Uterus (tissue), 2 donors: Measurements from ENCODE around the gene PTGES.

Experiments
- POLR2A ChIP-seq, 2 donors: fragments of 450-650 bp; IDR thresholded peaks; one replicate each; pipeline ENCODE4 v1.6.1; 2016; ENCODE audit warnings: antibody characterized with exemption in 2 of 2, mild to moderate bottlenecking in 1 of 2, moderate library complexity in 1 of 2
- TF ChIP-seq, protein P1 (sequence below), 4 experiments: fragments of 200-600 bp in 2 of 4; fragments of 450-650 bp in 2 of 4; sonication (generic) in 2 of 4; IDR thresholded peaks; one replicate each; pipeline ENCODE4 v1.5.1; 2016 to 2019; ENCODE audit warnings: antibody characterized with exemption in 4 of 4, mild to moderate bottlenecking in 2 of 4, moderate library complexity in 1 of 4

DNA sequence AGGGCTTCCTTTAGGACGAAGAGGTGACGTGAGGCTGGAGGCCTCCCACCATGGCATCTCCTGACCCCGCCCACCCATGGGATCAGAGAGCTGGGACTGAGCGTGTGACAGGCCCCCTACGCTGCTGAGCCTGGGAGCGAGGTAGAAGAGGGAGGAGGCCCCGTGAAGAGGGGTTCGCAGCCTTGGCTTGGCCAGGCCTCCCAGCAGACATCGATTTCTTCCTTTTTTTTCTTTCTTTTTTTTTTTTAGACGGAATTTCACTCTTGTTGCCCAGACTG lies 39.5 kb downstream of the PTGES start:
- TF ChIP-seq, protein P1, sequence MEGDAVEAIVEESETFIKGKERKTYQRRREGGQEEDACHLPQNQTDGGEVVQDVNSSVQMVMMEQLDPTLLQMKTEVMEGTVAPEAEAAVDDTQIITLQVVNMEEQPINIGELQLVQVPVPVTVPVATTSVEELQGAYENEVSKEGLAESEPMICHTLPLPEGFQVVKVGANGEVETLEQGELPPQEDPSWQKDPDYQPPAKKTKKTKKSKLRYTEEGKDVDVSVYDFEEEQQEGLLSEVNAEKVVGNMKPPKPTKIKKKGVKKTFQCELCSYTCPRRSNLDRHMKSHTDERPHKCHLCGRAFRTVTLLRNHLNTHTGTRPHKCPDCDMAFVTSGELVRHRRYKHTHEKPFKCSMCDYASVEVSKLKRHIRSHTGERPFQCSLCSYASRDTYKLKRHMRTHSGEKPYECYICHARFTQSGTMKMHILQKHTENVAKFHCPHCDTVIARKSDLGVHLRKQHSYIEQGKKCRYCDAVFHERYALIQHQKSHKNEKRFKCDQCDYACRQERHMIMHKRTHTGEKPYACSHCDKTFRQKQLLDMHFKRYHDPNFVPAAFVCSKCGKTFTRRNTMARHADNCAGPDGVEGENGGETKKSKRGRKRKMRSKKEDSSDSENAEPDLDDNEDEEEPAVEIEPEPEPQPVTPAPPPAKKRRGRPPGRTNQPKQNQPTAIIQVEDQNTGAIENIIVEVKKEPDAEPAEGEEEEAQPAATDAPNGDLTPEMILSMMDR (IDR thresholded peaks at IDR 0.05) = no peak
- no peak for TF ChIP-seq POLR2A (IDR thresholded peaks at IDR 0.05)
